HG03342 (cell line): Measurements from ENCODE around the gene COX5B.

Experiments used
- ATAC-seq: cut with Tn5 transposase; IDR thresholded peaks from one replicate; pipeline ENCODE4 v1.9.1; 2021; ENCODE audit warnings: mild to moderate bottlenecking, moderate library complexity; ENCODE audit not compliant: unreplicated experiment

Gene COX5B

GRCh38 chr2:97653874-97654273 lies 8.0 kb downstream of the COX5B start:
- no peak for ATAC-seq

DNA sequence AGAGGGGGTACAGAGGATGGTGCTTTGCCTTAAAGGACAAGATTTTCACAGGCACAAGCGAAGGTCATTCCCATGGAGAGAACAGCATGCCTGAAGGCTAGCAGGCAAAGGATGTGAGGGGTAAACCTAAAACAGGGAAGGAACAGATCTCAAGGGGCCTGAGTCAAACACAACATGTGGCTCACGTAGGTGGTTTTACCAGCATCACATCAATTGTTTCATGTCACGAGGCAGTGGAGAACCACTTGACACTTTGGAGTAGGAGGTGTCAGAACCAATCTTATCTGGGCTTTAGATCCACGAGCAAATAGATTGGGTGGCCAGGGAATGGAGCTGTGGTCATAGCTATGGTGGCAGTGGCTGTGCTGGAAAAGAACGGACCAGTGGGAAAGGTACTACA lies 8.4 kb downstream of the COX5B start:
- ATAC-seq = no peak

DNA sequence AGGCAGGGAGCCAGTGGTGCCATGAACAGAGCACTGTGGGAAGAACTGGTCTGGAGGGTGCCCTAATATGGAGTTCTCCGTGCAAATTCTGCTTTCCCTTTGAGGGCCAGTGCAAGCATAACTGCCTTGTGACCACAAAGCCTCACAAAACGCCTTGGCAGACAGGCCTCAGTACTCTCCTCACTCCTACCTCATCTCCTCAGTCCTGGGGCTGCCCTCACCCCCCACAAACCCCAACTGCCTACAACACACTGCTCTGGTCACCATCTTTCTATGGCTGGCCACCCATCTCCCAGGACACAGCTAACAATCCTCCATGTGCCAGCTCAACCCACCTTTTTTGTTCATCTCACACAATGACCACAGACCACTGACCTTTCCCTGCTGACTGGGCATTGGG lies 8.9 kb downstream of the COX5B start:
- ATAC-seq = no peak

DNA sequence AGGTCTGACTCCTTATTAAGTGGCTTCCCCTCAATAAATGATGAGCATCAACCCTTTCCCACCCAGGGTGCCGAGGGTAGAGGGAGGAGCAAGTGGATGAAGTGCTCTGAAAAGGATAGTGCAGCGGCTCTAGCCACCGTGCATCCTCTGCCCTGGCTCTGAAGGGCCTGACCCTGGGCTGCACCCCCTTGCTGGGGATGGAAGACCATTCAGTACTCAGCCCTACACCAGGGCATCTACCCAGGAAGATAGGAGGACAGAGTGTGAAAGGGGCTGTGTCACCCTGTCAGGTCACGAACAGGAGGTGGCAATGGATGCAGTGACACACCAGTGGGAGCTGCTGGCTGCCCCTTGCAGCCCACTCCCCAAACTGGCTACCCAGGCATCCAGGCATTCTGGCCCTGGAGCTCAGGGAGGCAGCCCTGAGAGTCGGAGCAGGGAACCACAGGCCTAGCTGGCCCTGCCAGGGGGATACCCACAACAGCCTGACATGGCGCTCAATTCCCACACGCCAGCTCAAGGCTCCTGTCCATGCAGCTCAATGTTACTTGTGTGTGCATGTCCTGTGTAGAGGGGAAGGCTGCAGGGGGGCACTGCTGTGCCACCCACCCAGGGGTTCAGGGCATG lies 10.4 kb downstream of the COX5B start:
- no peak for ATAC-seq

DNA sequence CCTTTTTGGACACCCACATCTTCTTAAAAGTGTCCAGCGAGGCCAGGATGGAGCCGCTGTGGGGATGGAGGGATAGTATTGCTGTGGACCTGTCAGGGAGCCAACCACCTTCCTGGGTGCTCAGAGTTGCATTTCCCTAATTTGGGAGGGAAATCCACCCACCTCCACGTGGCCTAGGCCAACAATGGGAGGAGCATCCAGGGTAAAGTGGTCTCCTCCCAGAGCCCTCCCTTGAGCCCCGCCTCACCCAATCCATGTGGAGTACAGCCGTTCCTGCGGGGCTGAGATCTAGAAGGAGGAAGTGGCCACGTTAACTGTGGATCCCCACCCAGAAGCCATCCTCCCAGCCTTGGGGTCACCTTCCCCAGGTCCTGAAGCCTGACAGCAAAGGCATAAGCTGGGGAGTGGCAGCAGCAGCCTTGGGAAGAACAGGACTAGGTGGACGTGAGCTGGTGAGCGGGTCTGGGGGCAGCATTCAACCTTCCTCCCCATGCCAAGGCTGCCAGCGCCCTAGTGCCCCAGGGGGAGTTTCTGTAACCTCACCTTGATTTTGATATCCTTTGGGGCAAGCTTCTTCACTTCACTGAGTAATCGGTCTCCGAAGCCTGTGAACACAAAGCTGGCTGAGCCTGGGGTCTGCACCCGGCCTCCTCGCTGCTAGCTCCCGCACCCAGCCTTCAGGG lies 11.2 kb downstream of the COX5B start:
- ATAC-seq = no peak

DNA sequence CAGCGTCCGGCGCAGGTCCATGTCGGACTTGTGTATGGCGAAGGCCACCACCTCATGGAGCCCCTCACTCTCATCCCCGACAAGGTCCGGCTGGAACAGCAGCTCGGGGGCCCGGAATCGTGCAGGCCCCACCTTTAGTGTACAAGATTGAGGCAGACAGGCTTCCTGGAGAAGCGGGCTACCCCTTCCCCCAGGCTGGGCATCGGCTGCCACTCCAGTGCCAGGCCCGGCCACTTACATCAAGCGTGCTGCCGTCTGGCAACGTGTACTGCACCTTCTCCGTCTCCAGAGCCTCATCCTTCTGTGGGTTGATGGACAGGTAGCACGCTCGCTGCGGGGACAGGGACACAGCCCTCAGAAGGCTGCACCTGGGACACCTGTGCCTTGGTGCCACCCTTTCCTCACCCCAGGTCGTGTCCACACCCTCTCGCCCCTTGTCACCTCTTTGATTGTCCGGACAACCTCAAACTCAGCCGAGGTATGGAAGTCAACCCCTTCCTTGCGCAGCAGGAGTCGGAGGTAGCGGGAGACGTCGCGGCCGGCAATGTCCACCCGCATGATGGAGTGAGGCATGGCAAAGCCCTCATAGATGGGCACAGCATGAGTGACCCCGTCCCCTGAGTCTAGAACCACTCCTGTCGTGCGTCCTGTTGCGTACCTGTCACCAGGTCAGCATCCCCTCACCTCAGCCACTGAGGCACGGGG lies 12.3 kb downstream of the COX5B start:
- no peak for ATAC-seq

DNA sequence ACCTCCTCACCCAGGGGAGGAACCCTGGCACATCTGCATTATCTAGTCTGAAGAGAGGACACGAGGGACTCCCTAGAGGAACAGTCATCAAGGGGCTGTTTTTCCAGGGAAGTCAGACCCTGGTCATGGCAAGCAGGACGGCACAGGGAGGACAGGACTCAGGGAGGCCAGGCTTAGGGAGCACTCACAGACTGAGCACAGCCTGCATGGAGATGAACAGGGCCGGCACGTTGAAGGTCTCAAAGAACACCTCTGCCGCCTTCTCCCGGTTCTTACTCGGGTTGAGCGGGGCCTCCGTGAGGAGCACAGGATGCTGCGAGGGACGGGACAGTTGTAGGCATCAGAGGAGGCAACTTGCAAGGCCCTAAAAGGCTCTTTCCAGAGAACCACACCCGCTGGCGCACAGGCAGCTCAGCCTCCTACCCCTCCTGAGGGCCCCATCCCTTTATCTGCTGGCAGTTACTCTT lies 12.9 kb downstream of the COX5B start:
- ATAC-seq = no peak

DNA sequence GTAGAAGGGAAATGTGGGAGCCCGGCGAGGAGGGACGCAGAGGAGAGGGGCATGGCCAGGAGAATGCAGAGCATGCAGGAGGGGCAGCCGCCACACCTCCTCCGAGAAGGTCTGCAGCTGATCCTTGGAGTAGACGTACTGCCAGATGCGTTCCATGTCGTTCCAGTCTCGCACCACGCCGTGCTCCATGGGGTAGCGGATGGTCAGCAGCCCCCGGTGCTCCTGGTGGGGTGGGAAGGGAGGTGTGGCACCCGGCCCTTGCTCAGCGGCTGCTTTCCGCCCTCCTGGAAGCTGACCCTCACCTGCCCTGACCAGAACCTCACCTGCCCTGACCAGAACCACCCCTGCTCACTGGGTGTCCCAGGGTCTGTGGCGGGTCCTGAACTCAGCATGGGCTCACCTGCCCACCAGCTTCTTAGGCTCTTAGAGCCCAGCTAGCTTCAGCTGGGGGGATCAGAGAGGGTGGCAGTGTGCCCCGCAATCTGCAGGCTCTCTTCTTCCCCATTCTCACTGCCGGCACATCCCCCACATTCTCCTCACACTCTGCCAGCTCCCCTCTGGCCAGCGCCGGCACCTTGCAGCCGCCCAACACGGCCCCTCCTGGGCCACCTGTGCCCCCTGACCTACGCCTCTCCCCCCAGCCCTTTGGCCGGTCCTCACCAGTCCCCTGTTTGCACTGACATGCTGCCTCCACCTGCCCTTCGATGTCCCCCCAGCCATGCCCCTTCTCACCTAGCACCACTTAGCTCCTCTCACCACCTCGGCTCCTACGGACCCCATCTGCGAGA lies 13.6 kb downstream of the COX5B start:
- no peak for ATAC-seq

DNA sequence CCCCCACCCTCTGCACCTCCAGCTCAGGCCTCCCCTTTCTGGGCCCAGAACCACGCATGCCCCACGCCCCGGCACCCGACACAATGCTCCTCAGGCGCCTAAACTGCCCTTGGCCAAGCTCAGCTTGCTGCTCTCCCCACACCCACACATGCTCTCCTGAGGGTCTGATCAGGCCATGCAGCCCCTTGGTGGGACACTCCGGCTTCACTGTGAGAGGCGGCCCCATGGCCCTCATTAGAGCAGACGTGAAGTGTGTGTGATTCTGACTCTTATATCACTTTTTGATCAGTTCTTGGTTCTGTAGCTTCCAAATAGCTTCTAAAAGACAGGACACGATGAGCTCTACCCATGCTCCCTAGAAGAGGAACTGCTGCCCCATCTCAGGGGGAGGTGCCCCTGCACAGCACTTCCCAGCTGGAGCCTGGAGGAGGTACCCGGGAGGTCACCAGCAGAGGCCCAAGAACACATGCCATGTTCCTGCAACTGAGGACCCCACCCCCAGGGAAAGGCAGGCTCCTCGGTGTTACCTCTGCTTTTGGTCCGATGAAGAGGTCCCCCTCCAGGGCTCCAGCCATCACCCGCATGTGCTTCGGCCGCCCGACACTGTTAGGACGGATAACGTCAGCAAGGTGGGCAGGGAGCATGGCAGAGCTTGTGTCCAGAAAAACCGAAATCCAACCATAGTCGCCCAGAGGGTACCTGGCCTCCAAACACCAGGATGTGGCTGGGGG lies 14.3 kb downstream of the COX5B start:
- ATAC-seq = no peak

GRCh38 chr2:97660775-97661389 lies 15.0 kb downstream of the COX5B start:
- no peak for ATAC-seq

- no peak for ATAC-seq
Observed at GRCh38 chr2:97661927-97662326, 16.1 kb downstream of the COX5B start.

DNA sequence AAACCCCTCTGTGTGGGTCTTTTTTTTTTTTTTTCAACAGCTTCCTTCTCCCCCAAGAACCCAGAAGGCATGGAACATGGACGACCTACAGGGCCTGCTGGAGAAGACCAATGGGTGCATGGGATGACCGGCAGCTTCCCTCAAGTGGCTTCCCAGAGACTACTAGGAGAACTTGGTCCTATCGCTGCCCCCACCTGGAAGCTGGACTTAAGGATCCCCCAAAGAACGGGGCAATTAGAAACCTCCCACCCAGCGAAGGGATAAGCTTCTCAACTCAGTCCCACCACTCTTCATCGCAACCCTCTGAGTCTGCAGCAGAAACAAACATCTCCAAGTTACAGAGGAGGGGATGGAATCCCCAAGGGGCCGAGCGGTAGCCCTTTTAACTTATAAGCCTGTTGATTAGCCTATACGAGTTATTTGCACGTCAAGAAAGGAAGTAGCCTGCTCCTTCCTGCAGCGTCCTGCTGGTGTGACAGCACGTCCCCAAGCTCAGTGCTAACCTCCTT lies 16.6 kb downstream of the COX5B start:
- ATAC-seq = no peak

DNA sequence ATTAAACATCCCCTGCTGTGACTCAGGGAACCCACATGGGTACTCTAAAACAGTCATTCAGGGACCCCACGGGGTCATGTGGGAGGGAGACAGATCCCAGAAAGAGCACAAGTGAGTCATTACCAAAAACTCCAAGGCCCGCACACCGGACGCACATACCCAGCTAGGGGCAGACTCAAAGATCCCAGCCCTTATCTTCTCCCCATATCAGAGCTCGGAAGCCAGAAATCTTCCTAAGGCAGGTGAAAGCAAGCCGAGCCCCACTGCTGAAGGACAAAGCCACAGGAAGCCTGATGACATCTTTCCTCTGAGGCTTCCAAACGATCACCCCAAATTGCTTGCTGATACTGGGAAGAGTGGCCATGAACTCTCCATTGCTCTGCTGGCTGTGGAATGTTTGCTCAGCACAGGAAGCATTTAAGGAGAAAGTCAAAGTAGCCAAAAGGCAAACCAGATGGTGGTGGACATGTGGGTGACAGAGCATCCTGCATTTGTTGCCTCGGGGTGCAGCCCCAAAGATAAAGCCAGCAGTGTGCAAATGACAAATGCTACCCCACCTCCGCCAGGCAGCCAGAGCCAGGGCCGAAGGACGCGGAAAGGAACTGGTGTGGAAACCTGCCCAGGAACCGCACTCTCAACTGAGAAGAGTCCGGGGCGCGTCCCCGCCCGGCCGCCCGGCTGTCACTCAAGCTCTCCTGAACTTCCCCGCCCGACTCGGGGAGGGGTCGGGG lies 17.2 kb downstream of the COX5B start:
- ATAC-seq = peak; percentile 46

- peak; percentile 32 for ATAC-seq
Observed at GRCh38 chr2:97663626-97663961, 17.7 kb downstream of the COX5B start.

DNA sequence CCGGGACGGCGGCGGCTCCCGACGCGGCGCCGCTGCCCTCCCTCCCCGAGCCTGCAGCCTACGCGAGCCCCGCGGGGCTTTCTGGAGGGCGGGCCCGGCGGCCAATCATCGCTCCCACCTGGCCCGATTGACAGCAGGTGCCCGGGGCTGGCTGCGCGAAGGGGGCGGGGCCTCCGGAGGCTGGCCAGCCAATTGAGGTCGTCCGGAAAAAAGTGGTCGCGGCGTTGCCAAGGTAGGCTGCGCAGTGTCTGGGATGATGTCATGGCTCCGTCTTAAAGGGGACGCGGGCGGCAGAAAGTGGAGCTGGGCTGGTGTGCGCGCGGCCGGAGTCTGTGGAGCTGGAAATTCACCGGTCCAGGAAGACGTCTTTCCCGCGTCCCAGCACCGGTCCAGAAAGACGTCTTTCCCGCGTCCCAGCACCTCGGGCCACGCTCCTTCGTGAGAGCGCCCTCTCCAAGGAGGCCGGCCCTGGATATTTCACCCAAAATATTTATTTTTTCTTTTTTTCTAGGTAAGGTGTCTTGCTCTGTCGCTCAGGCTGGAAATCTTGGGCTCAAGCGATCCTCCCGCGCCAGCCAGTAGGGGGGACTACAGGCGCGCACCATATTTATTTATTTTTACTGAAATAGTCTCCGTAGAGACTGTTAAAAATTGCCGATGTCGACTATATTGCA lies 18.2 kb downstream of the COX5B start, which contains the start of gene ACTR1B:
Gene ACTR1B, minus strand, starts transcription at position 83 of the 674 bp plus-strand sequence. CDS start 154 bp downstream, outside the sequence.
- peak; percentile 79 for ATAC-seq

DNA sequence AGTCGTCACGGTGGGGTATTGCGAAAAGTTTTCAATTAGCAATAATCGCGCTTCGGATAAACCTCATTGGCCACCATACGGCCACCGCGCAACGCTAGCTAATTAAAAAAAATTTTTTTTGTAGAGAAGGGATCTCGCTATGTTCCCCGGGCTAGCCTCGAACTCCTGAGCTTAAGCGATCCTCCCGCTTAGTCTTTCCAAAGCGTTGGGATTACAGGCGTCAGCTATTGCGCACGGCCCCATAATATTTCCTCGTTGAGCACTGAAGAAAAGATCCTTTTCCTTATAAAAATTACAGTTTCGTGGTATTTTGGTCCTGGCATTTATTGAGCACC lies 18.7 kb downstream of the COX5B start:
- no peak for ATAC-seq

DNA sequence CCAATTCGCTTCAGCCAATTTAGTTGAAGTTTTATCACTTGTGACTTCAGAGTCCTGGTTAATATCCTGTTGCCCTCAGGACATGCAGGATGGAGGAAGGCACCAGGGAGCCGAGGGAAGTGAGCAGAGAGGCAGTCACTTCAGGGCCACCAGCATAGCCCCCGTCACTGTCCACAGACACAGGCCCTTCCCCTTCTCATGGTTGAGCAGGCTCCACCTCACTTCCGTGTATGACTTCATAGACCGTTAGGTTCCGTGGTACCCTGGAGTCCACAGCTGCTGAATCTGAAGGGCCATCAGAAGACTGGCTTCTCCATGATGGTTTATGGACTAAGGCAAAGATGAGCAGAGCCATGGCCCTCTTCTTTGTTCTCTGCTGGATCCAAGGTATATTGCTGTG lies 23.6 kb downstream of the COX5B start, which contains the start of gene C2orf92:
Gene C2orf92, plus strand, starts transcription at position 266 of the 400 bp plus-strand sequence. Its CDS starts 76 bp downstream, at position 342.
- ATAC-seq = no peak

GRCh38 chr2:97670471-97670870 lies 24.6 kb downstream of the COX5B start:
- no peak for ATAC-seq

DNA sequence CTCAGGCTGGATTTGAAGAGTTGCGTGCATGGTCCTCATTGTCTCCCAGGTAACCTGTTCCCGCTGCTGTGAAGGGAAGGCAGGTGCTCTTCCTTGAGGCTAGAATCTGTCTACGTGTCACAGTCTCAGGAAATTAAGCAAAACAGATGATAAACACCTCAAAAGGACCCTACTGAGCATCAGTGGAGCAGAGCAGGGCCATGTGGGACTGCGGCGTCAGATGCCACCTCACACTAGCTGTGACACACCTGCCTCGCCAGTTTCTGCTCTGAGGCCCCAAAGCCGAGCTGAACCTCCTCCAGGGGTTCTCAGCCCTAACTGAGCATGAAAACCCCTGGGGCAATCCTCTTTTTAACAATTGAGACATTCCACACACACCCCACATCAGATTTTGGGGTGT lies 25.7 kb downstream of the COX5B start:
- ATAC-seq = no peak
